ENCODE measurements around the gene SSH2. TPM values are rescaled to one million over a fixed set of nuclear protein-coding genes. Genes with fewer than 3 reads are reported as not detected.

The SSH2 gene
- polyA plus RNA-seq, 1 of the 3 experiments (the other 2 are of a cell fraction), result 8.8 TPM

DNA sequence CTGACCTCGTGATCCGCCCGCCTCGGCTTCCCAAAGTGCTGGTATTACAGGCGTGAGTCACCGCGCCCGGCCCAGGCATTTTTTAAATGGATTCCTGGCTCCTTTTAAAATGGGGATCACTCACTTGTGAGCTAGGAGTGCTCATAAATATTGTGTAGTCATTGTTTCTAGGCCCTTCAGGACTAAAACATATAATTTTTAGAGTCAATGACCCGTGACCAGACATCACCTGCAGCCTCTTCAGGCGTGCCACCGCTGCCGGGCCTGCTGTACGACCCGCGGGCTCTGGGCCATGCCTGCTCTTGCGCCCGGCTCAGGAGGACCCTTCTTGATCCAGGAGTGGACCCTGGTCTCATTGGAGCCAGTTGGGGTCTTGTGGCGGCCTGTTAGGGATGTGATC lies 42.2 kb upstream of the SSH2 start:
- Histone ChIP-seq H4K20me1 (ENCODE audit: insufficient read depth) (no peaks in the 10 kb centered on the region), H2AFZ (ENCODE audit: low read depth) (no peak overlapping the region), H3K9ac (no peak overlapping the region), H3K36me3 (replicated peaks in 1 of 2; ENCODE audit: control insufficient read depth in 1 of 2, insufficient read depth in 2 of 2, low read length in 1 of 2) (no peaks in the 10 kb centered on the region), H3K27me3 (ENCODE audit: insufficient read depth) (no peaks in the 10 kb centered on the region), H3K9me3 (no peaks in the 10 kb centered on the region), H3K9me2 (no peaks in the 10 kb centered on the region), H3F3A (replicated peaks; ENCODE audit: insufficient read depth) (no peaks in the 10 kb centered on the region), H3K79me2 (ENCODE audit: insufficient read depth) (no peaks in the 10 kb centered on the region), H3K4me1 (ENCODE audit: control insufficient read depth in 1 of 2, insufficient read depth in 2 of 2, low read depth in 1 of 2, low read length in 1 of 2) (no peaks in the 10 kb centered on the region), H3K27ac (ENCODE audit: low read depth in 2 of 2, low read length in 1 of 2) (no peak overlapping the region), H3K4me3 (ENCODE audit: low read depth in 2 of 2, low read length in 1 of 2) (no peak overlapping the region), H3K4me2 (no peak overlapping the region)
- CTCF ChIA-PET, result no interaction called here
- POLR2A ChIA-PET, result no interaction called here
- no peak for TF ChIP-seq ELF1 (IDR thresholded peaks at IDR 0.05)
- TF ChIP-seq FOXJ3 (CRISPR knock-in tag; IDR thresholded peaks at IDR 0.05), result no peak
- TF ChIP-seq, protein P1, sequence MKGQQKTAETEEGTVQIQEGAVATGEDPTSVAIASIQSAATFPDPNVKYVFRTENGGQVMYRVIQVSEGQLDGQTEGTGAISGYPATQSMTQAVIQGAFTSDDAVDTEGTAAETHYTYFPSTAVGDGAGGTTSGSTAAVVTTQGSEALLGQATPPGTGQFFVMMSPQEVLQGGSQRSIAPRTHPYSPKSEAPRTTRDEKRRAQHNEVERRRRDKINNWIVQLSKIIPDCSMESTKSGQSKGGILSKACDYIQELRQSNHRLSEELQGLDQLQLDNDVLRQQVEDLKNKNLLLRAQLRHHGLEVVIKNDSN (IDR thresholded peaks at IDR 0.05; ENCODE audit: borderline replicate concordance, low read depth), result no peak
- TF ChIP-seq YY1 (IDR thresholded peaks at IDR 0.05; ENCODE audit: low read depth), result no peak
- TF ChIP-seq, protein P2, sequence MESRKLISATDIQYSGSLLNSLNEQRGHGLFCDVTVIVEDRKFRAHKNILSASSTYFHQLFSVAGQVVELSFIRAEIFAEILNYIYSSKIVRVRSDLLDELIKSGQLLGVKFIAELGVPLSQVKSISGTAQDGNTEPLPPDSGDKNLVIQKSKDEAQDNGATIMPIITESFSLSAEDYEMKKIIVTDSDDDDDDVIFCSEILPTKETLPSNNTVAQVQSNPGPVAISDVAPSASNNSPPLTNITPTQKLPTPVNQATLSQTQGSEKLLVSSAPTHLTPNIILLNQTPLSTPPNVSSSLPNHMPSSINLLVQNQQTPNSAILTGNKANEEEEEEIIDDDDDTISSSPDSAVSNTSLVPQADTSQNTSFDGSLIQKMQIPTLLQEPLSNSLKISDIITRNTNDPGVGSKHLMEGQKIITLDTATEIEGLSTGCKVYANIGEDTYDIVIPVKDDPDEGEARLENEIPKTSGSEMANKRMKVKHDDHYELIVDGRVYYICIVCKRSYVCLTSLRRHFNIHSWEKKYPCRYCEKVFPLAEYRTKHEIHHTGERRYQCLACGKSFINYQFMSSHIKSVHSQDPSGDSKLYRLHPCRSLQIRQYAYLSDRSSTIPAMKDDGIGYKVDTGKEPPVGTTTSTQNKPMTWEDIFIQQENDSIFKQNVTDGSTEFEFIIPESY (IDR thresholded peaks at IDR 0.05; ENCODE audit: borderline replicate concordance, low read depth), result no peak
- no peak for TF ChIP-seq RAD21 (IDR thresholded peaks at IDR 0.05; ENCODE audit: low read length)
- TF ChIP-seq FOXM1 (IDR thresholded peaks at IDR 0.05; ENCODE audit: low read depth), result no peak
- TF ChIP-seq TAF1 (IDR thresholded peaks at IDR 0.05; ENCODE audit: borderline replicate concordance, low read depth, low read length), result no peak
- TF ChIP-seq SMC3 (IDR thresholded peaks at IDR 0.05; ENCODE audit: low read depth, low read length), result no peak
- no peak for TF ChIP-seq TCF12 (IDR thresholded peaks at IDR 0.05)
- no peak for TF ChIP-seq MXI1 (IDR thresholded peaks at IDR 0.05; ENCODE audit: low read depth, low read length)
- TF ChIP-seq, protein P3, sequence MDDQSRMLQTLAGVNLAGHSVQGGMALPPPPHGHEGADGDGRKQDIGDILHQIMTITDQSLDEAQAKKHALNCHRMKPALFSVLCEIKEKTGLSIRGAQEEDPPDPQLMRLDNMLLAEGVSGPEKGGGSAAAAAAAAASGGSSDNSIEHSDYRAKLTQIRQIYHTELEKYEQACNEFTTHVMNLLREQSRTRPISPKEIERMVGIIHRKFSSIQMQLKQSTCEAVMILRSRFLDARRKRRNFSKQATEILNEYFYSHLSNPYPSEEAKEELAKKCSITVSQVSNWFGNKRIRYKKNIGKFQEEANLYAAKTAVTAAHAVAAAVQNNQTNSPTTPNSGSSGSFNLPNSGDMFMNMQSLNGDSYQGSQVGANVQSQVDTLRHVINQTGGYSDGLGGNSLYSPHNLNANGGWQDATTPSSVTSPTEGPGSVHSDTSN (IDR thresholded peaks at IDR 0.05), result no peak
- TF ChIP-seq, protein P4, sequence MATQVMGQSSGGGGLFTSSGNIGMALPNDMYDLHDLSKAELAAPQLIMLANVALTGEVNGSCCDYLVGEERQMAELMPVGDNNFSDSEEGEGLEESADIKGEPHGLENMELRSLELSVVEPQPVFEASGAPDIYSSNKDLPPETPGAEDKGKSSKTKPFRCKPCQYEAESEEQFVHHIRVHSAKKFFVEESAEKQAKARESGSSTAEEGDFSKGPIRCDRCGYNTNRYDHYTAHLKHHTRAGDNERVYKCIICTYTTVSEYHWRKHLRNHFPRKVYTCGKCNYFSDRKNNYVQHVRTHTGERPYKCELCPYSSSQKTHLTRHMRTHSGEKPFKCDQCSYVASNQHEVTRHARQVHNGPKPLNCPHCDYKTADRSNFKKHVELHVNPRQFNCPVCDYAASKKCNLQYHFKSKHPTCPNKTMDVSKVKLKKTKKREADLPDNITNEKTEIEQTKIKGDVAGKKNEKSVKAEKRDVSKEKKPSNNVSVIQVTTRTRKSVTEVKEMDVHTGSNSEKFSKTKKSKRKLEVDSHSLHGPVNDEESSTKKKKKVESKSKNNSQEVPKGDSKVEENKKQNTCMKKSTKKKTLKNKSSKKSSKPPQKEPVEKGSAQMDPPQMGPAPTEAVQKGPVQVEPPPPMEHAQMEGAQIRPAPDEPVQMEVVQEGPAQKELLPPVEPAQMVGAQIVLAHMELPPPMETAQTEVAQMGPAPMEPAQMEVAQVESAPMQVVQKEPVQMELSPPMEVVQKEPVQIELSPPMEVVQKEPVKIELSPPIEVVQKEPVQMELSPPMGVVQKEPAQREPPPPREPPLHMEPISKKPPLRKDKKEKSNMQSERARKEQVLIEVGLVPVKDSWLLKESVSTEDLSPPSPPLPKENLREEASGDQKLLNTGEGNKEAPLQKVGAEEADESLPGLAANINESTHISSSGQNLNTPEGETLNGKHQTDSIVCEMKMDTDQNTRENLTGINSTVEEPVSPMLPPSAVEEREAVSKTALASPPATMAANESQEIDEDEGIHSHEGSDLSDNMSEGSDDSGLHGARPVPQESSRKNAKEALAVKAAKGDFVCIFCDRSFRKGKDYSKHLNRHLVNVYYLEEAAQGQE (IDR thresholded peaks at IDR 0.05; ENCODE audit: low read depth, low read length), result no peak
- TF ChIP-seq, protein P5, sequence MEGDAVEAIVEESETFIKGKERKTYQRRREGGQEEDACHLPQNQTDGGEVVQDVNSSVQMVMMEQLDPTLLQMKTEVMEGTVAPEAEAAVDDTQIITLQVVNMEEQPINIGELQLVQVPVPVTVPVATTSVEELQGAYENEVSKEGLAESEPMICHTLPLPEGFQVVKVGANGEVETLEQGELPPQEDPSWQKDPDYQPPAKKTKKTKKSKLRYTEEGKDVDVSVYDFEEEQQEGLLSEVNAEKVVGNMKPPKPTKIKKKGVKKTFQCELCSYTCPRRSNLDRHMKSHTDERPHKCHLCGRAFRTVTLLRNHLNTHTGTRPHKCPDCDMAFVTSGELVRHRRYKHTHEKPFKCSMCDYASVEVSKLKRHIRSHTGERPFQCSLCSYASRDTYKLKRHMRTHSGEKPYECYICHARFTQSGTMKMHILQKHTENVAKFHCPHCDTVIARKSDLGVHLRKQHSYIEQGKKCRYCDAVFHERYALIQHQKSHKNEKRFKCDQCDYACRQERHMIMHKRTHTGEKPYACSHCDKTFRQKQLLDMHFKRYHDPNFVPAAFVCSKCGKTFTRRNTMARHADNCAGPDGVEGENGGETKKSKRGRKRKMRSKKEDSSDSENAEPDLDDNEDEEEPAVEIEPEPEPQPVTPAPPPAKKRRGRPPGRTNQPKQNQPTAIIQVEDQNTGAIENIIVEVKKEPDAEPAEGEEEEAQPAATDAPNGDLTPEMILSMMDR (IDR thresholded peaks at IDR 0.05), result no peak
- TF ChIP-seq CHD2 (IDR thresholded peaks at IDR 0.05; ENCODE audit: low read length, partially characterized antibody), result no peak
- TF ChIP-seq NFIC (IDR thresholded peaks at IDR 0.05; ENCODE audit: borderline replicate concordance), result no peak
- DNase-seq, result no peak
- WGBS (ENCODE audit: low lambda C conversion rate), result 94% methylated on average over 18 of the region's 18 CpGs

All from SK-N-SH (cell line).